ENCODE measurements around the gene RETREG1.
"Not testable (repeated sequence)": the region's sequence is repeated elsewhere in the genome, so short reads cannot be mapped to it uniquely, and the experiment has no call there.

Gene RETREG1

DNA sequence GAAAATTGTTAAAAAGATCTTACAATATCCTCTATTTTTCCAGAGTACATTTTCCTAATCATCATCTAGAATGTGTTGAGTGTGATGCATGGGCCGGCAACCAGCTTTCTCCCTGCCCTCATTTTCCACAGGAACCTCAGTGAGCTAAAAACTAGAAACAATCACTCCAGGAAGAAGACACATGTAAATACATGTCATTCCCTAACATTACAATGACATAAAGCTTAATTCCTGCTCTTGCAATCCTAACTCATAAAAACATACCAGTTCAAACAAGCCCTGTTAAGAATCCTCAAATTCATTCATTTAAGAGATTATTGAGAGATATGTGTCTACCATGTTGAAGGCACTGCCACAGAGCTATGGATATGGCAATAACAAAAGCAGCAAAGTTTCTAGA, 132.7 kb downstream of the RETREG1 start:
- no peak for DNase-seq
- Histone ChIP-seq H3K27me3 (ENCODE audit: insufficient read depth, low read depth, severe bottlenecking) (no peaks in the 10 kb centered on the region), H3K9me3 (ENCODE audit: severe bottlenecking) (no peaks in the 10 kb centered on the region), H3K27ac (no peak overlapping the region), H3K4me3 (ENCODE audit: low read depth, low read length) (no peak overlapping the region), H3K36me3 (no peaks in the 10 kb centered on the region)
- TF ChIP-seq, protein P1, sequence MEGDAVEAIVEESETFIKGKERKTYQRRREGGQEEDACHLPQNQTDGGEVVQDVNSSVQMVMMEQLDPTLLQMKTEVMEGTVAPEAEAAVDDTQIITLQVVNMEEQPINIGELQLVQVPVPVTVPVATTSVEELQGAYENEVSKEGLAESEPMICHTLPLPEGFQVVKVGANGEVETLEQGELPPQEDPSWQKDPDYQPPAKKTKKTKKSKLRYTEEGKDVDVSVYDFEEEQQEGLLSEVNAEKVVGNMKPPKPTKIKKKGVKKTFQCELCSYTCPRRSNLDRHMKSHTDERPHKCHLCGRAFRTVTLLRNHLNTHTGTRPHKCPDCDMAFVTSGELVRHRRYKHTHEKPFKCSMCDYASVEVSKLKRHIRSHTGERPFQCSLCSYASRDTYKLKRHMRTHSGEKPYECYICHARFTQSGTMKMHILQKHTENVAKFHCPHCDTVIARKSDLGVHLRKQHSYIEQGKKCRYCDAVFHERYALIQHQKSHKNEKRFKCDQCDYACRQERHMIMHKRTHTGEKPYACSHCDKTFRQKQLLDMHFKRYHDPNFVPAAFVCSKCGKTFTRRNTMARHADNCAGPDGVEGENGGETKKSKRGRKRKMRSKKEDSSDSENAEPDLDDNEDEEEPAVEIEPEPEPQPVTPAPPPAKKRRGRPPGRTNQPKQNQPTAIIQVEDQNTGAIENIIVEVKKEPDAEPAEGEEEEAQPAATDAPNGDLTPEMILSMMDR (IDR thresholded peaks at IDR 0.05; ENCODE audit: low read depth, low read length): no peak

DNA sequence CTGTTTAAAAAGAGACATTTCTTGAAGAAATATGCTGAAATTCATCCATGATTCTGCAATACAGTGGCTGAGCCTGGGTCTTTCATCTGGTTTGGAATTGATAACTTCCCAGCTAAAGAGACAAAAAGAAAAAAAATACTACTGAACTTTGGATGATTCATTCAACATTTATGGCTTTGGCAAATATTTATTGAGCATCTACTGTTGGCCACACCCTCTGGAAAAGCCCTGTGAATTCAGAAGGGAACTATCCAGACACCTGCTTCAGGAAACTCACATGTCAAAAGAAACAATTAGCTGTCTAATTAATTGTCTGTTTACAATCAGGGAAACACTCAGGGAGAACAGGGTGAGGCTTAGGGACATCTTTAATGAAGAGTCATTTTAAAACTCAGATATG, 133.4 kb downstream of the RETREG1 start:
- Histone ChIP-seq H3K27me3 (ENCODE audit: insufficient read depth, low read depth, severe bottlenecking) (no peaks in the 10 kb centered on the region), H3K27ac (no peak overlapping the region), H3K36me3 (no peaks in the 10 kb centered on the region), H3K9me3 (ENCODE audit: severe bottlenecking) (no peaks in the 10 kb centered on the region), H3K4me3 (ENCODE audit: low read depth, low read length) (no peak overlapping the region)
- TF ChIP-seq, protein P1 (IDR thresholded peaks at IDR 0.05; ENCODE audit: low read depth, low read length): no peak
- DNase-seq: no peak

DNA sequence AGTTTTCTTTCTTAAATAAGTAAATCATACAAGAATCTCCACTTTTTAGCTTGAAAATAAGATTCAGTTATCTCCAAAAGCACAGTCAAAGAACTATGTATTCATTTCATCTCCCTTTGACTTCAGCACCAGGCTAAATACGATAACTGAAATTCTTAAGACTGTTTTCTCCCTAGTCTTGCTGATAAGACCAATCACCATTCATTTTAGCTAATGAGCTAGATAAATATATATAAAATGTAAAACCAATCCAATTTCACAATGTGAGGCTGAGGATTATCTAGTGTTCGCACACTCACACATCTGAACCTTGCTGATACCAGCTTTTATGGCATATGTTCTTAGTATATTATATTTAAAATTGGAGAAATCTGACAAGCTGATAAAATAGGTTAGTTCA, 133.9 kb downstream of the RETREG1 start:
- no peaks in the 10 kb centered on the region for H3K9me3 ChIP-seq (ENCODE audit: severe bottlenecking)
- no peaks in the 10 kb centered on the region for H3K27me3 ChIP-seq (ENCODE audit: insufficient read depth, low read depth, severe bottlenecking)
- no peak overlapping the region for H3K4me3 ChIP-seq (ENCODE audit: low read depth, low read length)
- H3K27ac ChIP-seq: no peak overlapping the region
- no peaks in the 10 kb centered on the region for H3K36me3 ChIP-seq
- TF ChIP-seq, protein P1 (IDR thresholded peaks at IDR 0.05; ENCODE audit: low read depth, low read length): no peak
- DNase-seq: no peak

DNA sequence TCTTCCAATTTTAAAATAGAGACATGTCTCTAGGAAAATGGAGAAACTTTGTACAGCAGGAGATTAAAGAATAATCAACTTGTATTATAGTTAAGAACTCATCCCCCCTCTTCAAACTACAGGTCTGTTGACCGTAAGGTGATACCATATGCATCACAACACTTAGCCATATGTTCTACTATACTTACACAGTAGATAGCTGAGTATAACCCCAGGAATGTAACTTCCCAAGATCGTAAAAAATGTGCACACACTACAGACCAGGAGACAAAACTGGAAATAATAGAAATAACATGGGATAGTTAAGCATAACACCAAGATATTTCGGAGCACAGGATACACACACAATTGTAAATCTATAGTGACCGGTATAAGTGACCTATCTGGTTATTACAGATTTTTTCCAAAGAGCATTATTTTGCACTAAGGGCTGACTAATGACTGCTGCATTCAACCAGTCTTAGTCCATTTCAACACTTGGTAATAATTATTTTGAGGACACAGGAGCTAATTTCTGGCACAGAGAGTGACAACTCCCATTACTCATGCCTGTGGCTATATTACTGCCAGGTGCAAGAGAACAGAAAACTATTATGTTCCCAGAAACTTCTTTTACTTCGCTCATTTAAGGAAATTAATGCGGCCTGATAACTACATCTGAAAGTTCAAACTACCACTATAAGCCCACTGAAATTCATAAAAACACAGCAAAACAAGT, 135.8 kb downstream of the RETREG1 start:
- Histone ChIP-seq H3K9me3 (ENCODE audit: severe bottlenecking) (no peaks in the 10 kb centered on the region), H3K4me3 (ENCODE audit: low read depth, low read length) (no peak overlapping the region), H3K36me3 (no peaks in the 10 kb centered on the region), H3K27ac (no peak overlapping the region), H3K27me3 (ENCODE audit: insufficient read depth, low read depth, severe bottlenecking) (no peaks in the 10 kb centered on the region)
- DNase-seq: no peak
- TF ChIP-seq, protein P1 (IDR thresholded peaks at IDR 0.05; ENCODE audit: low read depth, low read length): no peak

DNA sequence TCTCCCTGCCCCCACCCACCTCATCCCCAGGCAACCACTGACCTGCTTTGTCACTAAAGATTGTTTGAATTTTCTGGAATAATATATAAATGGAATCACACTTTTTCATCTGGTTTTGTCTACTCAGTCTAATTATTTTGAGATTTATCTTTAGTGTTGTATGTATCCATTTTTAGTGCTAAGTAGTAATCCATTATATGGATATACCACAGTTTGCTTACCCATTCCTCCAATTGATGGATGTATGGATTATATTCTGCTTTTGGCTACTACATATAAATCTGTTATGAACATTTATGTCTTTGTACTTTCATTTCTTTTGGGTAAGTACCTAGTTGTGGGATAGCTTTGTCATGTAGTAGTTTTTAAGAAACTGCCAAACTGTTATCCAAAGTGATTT, 136.7 kb downstream of the RETREG1 start:
- TF ChIP-seq, protein P1 (IDR thresholded peaks at IDR 0.05; ENCODE audit: low read depth, low read length): no peak
- no peak overlapping the region for H3K27ac ChIP-seq
- no peaks in the 10 kb centered on the region for H3K36me3 ChIP-seq
- DNase-seq: no peak
- H3K9me3 ChIP-seq (ENCODE audit: severe bottlenecking): no peaks in the 10 kb centered on the region
- no peaks in the 10 kb centered on the region for H3K27me3 ChIP-seq (ENCODE audit: insufficient read depth, low read depth, severe bottlenecking)
- no peak overlapping the region for H3K4me3 ChIP-seq (ENCODE audit: low read depth, low read length)

DNA sequence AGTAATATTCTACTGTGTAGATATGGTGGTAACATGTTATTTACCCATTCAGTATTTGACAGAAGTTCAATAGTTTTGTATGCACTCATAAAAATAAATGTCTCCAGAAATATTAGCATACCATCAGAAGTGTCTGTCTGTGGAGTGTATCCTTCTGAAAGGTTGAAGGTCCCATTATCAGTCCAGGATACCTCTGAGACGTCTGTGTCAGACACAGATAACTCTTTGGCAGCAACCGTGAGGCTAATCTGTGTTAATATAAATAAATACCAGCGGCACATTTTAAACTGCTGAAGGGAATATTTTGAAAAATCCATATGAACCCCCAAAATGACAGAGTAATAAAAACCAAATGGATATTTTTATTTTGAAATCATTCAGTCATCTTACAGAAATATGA, 139.3 kb downstream of the RETREG1 start:
- DNase-seq: no peak
- TF ChIP-seq, protein P1 (IDR thresholded peaks at IDR 0.05; ENCODE audit: low read depth, low read length): no peak
- Histone ChIP-seq H3K27ac (no peak overlapping the region), H3K27me3 (ENCODE audit: insufficient read depth, low read depth, severe bottlenecking) (no peaks in the 10 kb centered on the region), H3K9me3 (ENCODE audit: severe bottlenecking) (no peaks in the 10 kb centered on the region), H3K36me3 (no peaks in the 10 kb centered on the region), H3K4me3 (ENCODE audit: low read depth, low read length) (no peak overlapping the region)

DNA sequence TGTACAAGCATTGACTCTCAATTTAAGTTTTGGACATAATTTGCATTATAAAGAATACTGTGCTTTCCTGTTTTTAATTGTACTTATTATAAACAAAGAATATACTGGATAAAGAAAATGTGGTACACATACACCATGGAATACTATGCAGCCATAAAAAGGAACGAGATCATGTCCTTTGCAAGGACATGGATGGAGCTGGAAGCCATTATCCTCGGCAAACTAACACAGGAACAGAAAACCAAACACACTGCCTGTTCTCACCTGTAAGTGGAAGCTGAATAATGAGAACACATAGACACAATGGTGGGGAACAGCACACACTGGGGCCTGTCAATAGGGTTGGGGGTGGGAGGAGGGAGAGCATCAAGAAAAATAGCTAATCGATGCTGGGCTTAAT, 140.4 kb downstream of the RETREG1 start:
- H3K27ac ChIP-seq; DNase-seq; H3K27me3 ChIP-seq (ENCODE audit: insufficient read depth, low read depth, severe bottlenecking); H3K9me3 ChIP-seq (ENCODE audit: severe bottlenecking); H3K36me3 ChIP-seq; H3K4me3 ChIP-seq (ENCODE audit: low read depth, low read length): not testable (repeated sequence)

Data from WERI-Rb-1 (cell line).